HEK293 (cell line): Measurements from ENCODE around the gene SYNJ2.

ENCODE experiments used
- CTCF ChIP-seq: fragments of 450-650 bp; formaldehyde crosslinking; IDR thresholded peaks from 2 replicates; pipeline ENCODE4 v1.5.1; 2016; ENCODE audit warnings: missing biosample characterization, missing genetic modification characterization
- ZNF488 ChIP-seq: fragments of 450-650 bp; formaldehyde crosslinking; IDR thresholded peaks from 2 replicates; pipeline ENCODE4 v1.5.1; 2016; ENCODE audit warnings: missing biosample characterization, missing genetic modification characterization
- ZNF768 ChIP-seq: fragments of 450-650 bp; formaldehyde crosslinking; IDR thresholded peaks from 2 replicates; pipeline ENCODE4 v1.5.1; 2018; ENCODE audit warnings: missing biosample characterization, mild to moderate bottlenecking, missing genetic modification characterization
- TF ChIP-seq, protein P1 (sequence below): fragments of 450-650 bp; formaldehyde crosslinking; IDR thresholded peaks from 2 replicates; pipeline ENCODE4 v1.5.1; 2016; ENCODE audit warnings: missing biosample characterization, missing genetic modification characterization

DNA sequence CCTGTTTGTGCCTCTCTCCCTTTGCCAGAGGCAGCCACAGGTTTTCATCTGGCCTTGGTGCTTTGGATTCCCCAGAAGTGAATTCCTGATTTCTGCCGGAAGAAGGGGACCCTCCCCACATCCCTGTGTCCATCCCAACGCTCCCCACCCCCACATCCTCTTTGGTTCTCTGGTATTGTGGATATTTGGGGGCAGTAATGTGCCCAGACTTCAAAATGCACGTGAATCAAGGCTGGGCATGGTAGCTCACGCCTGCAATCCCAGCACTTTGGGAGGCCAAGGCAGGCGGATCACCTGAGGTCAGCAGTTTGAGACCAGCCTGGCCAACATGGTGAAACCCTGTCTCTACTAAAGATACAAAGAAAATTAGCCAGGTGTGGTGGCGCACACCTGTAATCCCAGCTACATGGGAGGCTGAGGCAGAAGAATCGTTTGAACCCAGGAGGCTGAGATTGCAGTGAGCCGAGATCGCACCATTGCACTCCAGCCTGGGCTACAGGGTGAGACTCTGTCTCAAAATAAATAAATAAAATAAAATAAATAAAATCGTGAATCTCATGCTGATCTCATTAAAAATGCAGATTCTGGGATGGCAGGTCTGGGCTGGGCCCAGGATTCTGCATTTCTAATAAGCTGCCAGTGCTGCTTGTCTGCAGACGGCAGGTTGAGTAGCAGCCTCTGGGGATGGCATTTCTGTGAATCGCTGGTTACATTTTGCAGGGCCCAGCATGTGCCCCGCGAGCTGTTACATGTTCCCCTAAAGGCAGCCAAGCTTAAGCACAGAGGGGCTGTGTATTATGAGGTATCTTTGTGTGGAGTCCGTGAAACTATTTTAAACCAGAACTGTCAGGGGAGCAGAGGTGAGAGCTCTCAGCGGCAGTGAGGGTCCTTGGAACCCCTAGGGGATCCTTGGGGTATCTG, 49.0 kb downstream of the SYNJ2 start:
- no peak for TF ChIP-seq CTCF
- no peak for TF ChIP-seq ZNF488 (tag by site-specific recombination)
- no peak for TF ChIP-seq ZNF768 (tag by site-specific recombination)
- TF ChIP-seq, protein P1, sequence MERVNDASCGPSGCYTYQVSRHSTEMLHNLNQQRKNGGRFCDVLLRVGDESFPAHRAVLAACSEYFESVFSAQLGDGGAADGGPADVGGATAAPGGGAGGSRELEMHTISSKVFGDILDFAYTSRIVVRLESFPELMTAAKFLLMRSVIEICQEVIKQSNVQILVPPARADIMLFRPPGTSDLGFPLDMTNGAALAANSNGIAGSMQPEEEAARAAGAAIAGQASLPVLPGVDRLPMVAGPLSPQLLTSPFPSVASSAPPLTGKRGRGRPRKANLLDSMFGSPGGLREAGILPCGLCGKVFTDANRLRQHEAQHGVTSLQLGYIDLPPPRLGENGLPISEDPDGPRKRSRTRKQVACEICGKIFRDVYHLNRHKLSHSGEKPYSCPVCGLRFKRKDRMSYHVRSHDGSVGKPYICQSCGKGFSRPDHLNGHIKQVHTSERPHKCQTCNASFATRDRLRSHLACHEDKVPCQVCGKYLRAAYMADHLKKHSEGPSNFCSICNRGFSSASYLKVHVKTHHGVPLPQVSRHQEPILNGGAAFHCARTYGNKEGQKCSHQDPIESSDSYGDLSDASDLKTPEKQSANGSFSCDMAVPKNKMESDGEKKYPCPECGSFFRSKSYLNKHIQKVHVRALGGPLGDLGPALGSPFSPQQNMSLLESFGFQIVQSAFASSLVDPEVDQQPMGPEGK (tag by site-specific recombination): no peak
